GM23338 (cell line): Measurements from ENCODE around the gene SIL1.

Experiments used
- EZH2 ChIP-seq: fragments of 200-600 bp; sonication (generic); IDR thresholded peaks from one replicate; pipeline ENCODE4 v1.8.0; 2017; ENCODE audit warnings: antibody characterized with exemption, mild to moderate bottlenecking, low read depth; ENCODE audit not compliant: unreplicated experiment
- POLR2AphosphoS5 ChIP-seq: IDR thresholded peaks from 2 replicates; pipeline ENCODE4 v1.6.1; 2016; ENCODE audit warnings: antibody characterized with exemption, low read depth
- TF ChIP-seq, protein P1 (sequence below), 2 experiments: fragments of 200-600 bp in 1 of 2; sonication (generic) in 1 of 2; conservative IDR thresholded peaks; 2 replicates each; pipeline versions ENCODE4 v1.5.1 to v1.6.1; 2016 to 2017; ENCODE audit warnings: antibody characterized with exemption in 2 of 2, low read depth in 2 of 2, mild to moderate bottlenecking in 2 of 2, moderate library complexity in 1 of 2

DNA sequence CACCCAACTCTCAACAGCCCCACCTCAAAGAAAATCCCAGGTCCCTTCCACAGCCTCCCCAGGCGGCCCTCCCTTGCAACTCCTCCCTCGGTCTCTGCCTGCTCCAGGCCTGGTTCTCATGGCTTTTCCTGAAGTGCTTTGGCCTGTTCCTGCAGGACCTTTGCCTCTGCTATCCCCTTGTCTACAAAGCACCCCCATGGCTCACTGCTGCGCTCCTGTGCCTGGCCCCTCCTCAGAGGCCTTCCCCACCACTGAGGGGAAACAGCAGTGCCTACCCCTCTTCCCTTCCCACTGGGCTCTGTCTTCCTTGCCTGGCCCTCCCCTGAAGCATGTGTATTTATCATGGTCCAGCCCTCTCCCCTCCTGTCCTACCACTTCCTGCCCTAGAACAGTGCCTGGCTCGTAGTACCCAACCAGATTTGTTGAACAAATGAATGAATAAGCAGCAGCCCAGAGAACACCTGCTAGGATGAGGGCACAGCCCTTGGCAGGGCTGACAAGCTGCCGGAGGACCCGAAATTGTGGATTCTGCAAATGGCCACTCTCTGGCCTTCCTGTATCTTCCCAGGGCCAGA, 254.5 kb downstream of the SIL1 start:
- TF ChIP-seq POLR2AphosphoS5 (no peak), EZH2 (no peak)
- TF ChIP-seq, protein P1, sequence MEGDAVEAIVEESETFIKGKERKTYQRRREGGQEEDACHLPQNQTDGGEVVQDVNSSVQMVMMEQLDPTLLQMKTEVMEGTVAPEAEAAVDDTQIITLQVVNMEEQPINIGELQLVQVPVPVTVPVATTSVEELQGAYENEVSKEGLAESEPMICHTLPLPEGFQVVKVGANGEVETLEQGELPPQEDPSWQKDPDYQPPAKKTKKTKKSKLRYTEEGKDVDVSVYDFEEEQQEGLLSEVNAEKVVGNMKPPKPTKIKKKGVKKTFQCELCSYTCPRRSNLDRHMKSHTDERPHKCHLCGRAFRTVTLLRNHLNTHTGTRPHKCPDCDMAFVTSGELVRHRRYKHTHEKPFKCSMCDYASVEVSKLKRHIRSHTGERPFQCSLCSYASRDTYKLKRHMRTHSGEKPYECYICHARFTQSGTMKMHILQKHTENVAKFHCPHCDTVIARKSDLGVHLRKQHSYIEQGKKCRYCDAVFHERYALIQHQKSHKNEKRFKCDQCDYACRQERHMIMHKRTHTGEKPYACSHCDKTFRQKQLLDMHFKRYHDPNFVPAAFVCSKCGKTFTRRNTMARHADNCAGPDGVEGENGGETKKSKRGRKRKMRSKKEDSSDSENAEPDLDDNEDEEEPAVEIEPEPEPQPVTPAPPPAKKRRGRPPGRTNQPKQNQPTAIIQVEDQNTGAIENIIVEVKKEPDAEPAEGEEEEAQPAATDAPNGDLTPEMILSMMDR (conservative IDR thresholded peaks at IDR 0.05; ENCODE audit: low read depth in 2 of 2): no peak
